H1 (cell line): ENCODE data around the gene PKD1L1. TPM values are rescaled to one million over a fixed set of nuclear protein-coding genes. Genes with fewer than 3 reads are reported as not detected.

Experiments used
- CTCF ChIA-PET: fragments of 300-600 bp; sonication (Branson Sonifier 250); formaldehyde crosslinking; loops from one replicate; lab custom pipeline; 2021; ENCODE audit not compliant: partially characterized antibody; lab: Charles Lee
- POLR2A ChIA-PET: fragments of 300-600 bp; sonication (Branson Sonifier 250); formaldehyde crosslinking; loops from one replicate; lab custom pipeline; 2021; ENCODE audit warnings: inconsistent platforms; ENCODE audit not compliant: partially characterized antibody; lab: Charles Lee
- DNase-seq, 2 experiments: peaks; one replicate each; pipeline versions ENCODE4 v3.0.0 to v3.0.0-alpha.2; 2010 to 2022; ENCODE audit warnings: low spot score in 2 of 2, low read depth in 1 of 2, mixed read lengths in 1 of 2
- FAIRE-seq: peaks from 2 replicates; lab custom pipeline; 2011; peaks lifted over from hg19 to GRCh38; lab: Jason Lieb, UNC
- H2AFZ ChIP-seq: 2 replicates; pipeline ENCODE4 v1.8.1; 2012; ENCODE audit warnings: low read length, inconsistent platforms
- H2AK5ac ChIP-seq: 2 replicates; pipeline ENCODE4 v1.6.1; 2013; ENCODE audit warnings: low read depth, low read length
- H2BK120ac ChIP-seq: replicated peaks from 2 replicates; pipeline ENCODE3; 2013; ENCODE audit warnings: low read depth, low read length, inconsistent platforms
- H2BK12ac ChIP-seq: 2 replicates; pipeline ENCODE4 v1.6.1; 2013; ENCODE audit warnings: low read depth, low read length
- H2BK15ac ChIP-seq: 2 replicates; pipeline ENCODE4 v1.6.1; 2013; ENCODE audit warnings: low read length
- H2BK20ac ChIP-seq: 2 replicates; pipeline ENCODE4 v1.6.1; 2013; ENCODE audit warnings: low read length
- H2BK5ac ChIP-seq: 2 replicates; pipeline ENCODE4 v1.6.1; 2013; ENCODE audit warnings: low read depth, low read length
- H3K14ac ChIP-seq: 2 replicates; pipeline ENCODE4 v1.6.1; 2013; ENCODE audit warnings: inconsistent platforms; ENCODE audit not compliant: insufficient read length
- H3K18ac ChIP-seq: 2 replicates; pipeline ENCODE4 v1.6.1; 2013; ENCODE audit warnings: low read length; ENCODE audit errors: extremely low read depth
- H3K23ac ChIP-seq: 2 replicates; pipeline ENCODE4 v1.6.1; 2013; ENCODE audit warnings: inconsistent platforms; ENCODE audit not compliant: insufficient read length
- H3K23me2 ChIP-seq: 2 replicates; pipeline ENCODE4 v1.6.1; 2013; ENCODE audit warnings: low read depth, low read length
- H3K27ac ChIP-seq: 2 replicates; pipeline ENCODE4 v1.6.1; 2011; ENCODE audit warnings: low read depth, low read length, inconsistent platforms
- H3K27me3 ChIP-seq, 4 experiments: replicated peaks in 1 of 4; 1 replicate in 1 of 4; 2 replicates in 3 of 4; pipeline versions ENCODE4 v1.6.1 to v1.8.1; 2011 to 2013; ENCODE audit warnings: low read length in 3 of 4, mild to moderate bottlenecking in 3 of 4, inconsistent platforms in 2 of 4, mixed read lengths in 2 of 4, moderate library complexity in 1 of 4; ENCODE audit not compliant: control insufficient read depth in 3 of 4, insufficient read depth in 3 of 4; ENCODE audit errors: extremely low read depth in 1 of 4
- H3K36me3 ChIP-seq, 4 experiments: 2 replicates each; pipeline versions ENCODE4 v1.6.1 to v1.8.1; 2011 to 2013; ENCODE audit warnings: mild to moderate bottlenecking in 4 of 4, low read length in 3 of 4, moderate library complexity in 2 of 4, control low read depth in 1 of 4, inconsistent platforms in 1 of 4; ENCODE audit not compliant: insufficient read depth in 4 of 4, control insufficient read depth in 2 of 4
- H3K4ac ChIP-seq: replicated peaks from 2 replicates; pipeline ENCODE3; 2013; ENCODE audit warnings: low read length, low read depth, mixed read lengths, inconsistent platforms; ENCODE audit not compliant: insufficient read length
- H3K4me1 ChIP-seq, 4 experiments: replicated peaks in 1 of 4; 1 replicate in 1 of 4; 2 replicates in 3 of 4; pipeline versions ENCODE4 v1.6.1 to v1.8.1; 2011 to 2013; ENCODE audit warnings: low read length in 3 of 4, inconsistent platforms in 2 of 4, mixed read lengths in 1 of 4; ENCODE audit not compliant: insufficient read depth in 4 of 4, control insufficient read depth in 3 of 4
- H3K4me2 ChIP-seq, 2 experiments: 2 replicates each; pipeline versions ENCODE4 v1.6.1 to v1.8.1; 2011 to 2013; ENCODE audit warnings: low read depth in 2 of 2, low read length in 2 of 2, control low read depth in 1 of 2, inconsistent platforms in 1 of 2, mild to moderate bottlenecking in 1 of 2; ENCODE audit not compliant: insufficient read depth in 1 of 2
- H3K4me3 ChIP-seq, 4 experiments: fragments of 200-600, 300-600 bp in 1 of 4; sonication (generic), shearing (Covaris generic), sonication (Bioruptor Twin) in 1 of 4; 2 replicates each; pipeline versions ENCODE4 v1.5.1 to v1.8.1; 2011 to 2016; ENCODE audit warnings: low read length in 4 of 4, low read depth in 3 of 4, control low read depth in 2 of 4, inconsistent platforms in 2 of 4, mild to moderate bottlenecking in 2 of 4, mixed read lengths in 1 of 4, moderate library complexity in 1 of 4; ENCODE audit not compliant: insufficient read depth in 2 of 4; ENCODE audit errors: extremely low read depth in 1 of 4
- H3K56ac ChIP-seq: replicated peaks from 2 replicates; pipeline ENCODE3; 2013; ENCODE audit warnings: low read depth, mild to moderate bottlenecking, mixed read lengths, low read length, inconsistent platforms; ENCODE audit not compliant: insufficient read length
- H3K79me1 ChIP-seq: 2 replicates; pipeline ENCODE4 v1.6.1; 2013; ENCODE audit warnings: low read depth, low read length, control low read depth
- H3K79me2 ChIP-seq, 2 experiments: 2 replicates each; pipeline versions ENCODE4 v1.6.1 to v1.8.1; 2012 to 2013; ENCODE audit warnings: low read length in 2 of 2, mild to moderate bottlenecking in 2 of 2, inconsistent platforms in 1 of 2; ENCODE audit not compliant: insufficient read depth in 2 of 2, control insufficient read depth in 1 of 2
- H3K9ac ChIP-seq, 4 experiments: replicated peaks in 1 of 4; 1 replicate in 1 of 4; 2 replicates in 3 of 4; pipeline versions ENCODE4 v1.6.1 to v1.8.1; 2011 to 2013; ENCODE audit warnings: low read depth in 3 of 4, low read length in 3 of 4, control low read depth in 2 of 4, mild to moderate bottlenecking in 2 of 4, moderate library complexity in 2 of 4, inconsistent platforms in 1 of 4; ENCODE audit errors: extremely low read depth in 1 of 4
- H3K9me3 ChIP-seq, 2 experiments: 2 replicates each; pipeline versions ENCODE4 v1.6.1 to v1.8.1; 2012 to 2013; ENCODE audit warnings: mild to moderate bottlenecking in 2 of 2, moderate library complexity in 2 of 2, control low read depth in 1 of 2, inconsistent platforms in 1 of 2, low read depth in 1 of 2, low read length in 1 of 2, mixed read lengths in 1 of 2; ENCODE audit not compliant: insufficient read depth in 2 of 2
- H4K20me1 ChIP-seq, 2 experiments: replicated peaks in 1 of 2; 2 replicates each; pipeline versions ENCODE3 to v1.8.1; 2011 to 2013; ENCODE audit warnings: inconsistent platforms in 2 of 2, low read length in 2 of 2, mild to moderate bottlenecking in 1 of 2; ENCODE audit not compliant: insufficient read depth in 2 of 2, control insufficient read depth in 1 of 2
- H4K5ac ChIP-seq: 2 replicates; pipeline ENCODE4 v1.6.1; 2013; ENCODE audit warnings: low read length, low read depth, mixed read lengths, inconsistent platforms; ENCODE audit not compliant: insufficient read length
- H4K8ac ChIP-seq: 2 replicates; pipeline ENCODE4 v1.8.0; 2013; ENCODE audit warnings: mild to moderate bottlenecking, moderate library complexity, low read length, inconsistent platforms; ENCODE audit not compliant: insufficient read depth; ENCODE audit errors: extremely low read depth
- H4K91ac ChIP-seq: replicated peaks from 2 replicates; pipeline ENCODE3; 2013; ENCODE audit warnings: low read length, mixed read lengths, inconsistent platforms; ENCODE audit not compliant: insufficient read length
- BACH1 ChIP-seq: IDR thresholded peaks from 2 replicates; pipeline ENCODE4 v1.6.1; 2012; ENCODE audit warnings: low read length, improper control_type of control experiment
- CTBP2 ChIP-seq: IDR thresholded peaks from 2 replicates; pipeline ENCODE4 v1.7.0; 2011; ENCODE audit warnings: borderline replicate concordance, mild to moderate bottlenecking, moderate library complexity, mixed read lengths, low read length; ENCODE audit not compliant: insufficient read depth, insufficient read length
- FOSL1 ChIP-seq: IDR thresholded peaks from 2 replicates; pipeline ENCODE4 v1.6.1; 2011; ENCODE audit warnings: mild to moderate bottlenecking, low read depth, low read length, moderate library complexity; ENCODE audit not compliant: insufficient read depth
- POLR2AphosphoS5 ChIP-seq: IDR thresholded peaks from 2 replicates; pipeline ENCODE4 v1.6.1; 2011; ENCODE audit warnings: low read depth, low read length
- WGBS, 2 experiments: shearing (Covaris generic) in 1 of 2; methylation state at CpG; one replicate each; pipeline versions ENCODE4 v1.1.6 to v1.1.7; 2013 to 2015; ENCODE audit warnings: low lambda C conversion rate in 2 of 2, mixed read lengths in 2 of 2, inconsistent platforms in 1 of 2, low coverage in 1 of 2, missing lambda C conversion rate in 1 of 2; ENCODE audit not compliant: insufficient replicate concordance in 2 of 2, insufficient coverage in 1 of 2, insufficient read length in 1 of 2; ENCODE audit errors: extremely low coverage in 1 of 2, missing lambda C conversion rate in 1 of 2; 5-methylcytosine and 5-hydroxymethylcytosine counted together
- polyA plus RNA-seq, 7 experiments: library from polyadenylated mRNA; depleted of rRNA in 3 of 7; stranded (reverse) in 5 of 7; unstranded in 2 of 7; fragments of >200 nt in 5 of 7; fragments of 200-250 nt in 2 of 7; gene quantifications; 1 replicate in 5 of 7; 2 replicates in 1 of 7; 4 replicates in 1 of 7; pipeline versions ENCODE4 v1.2.1 to v1.2.3, GENCODE V29; 2011 to 2013; ENCODE audit warnings: missing spikeins in 2 of 7, mixed read lengths in 2 of 7
- total RNA-seq: library from RNA; stranded (reverse); fragmentation: NEBNext Ultra II Directional; extraction: Animal tissue kit (Norgen Biotek cat#: 25700); gene quantifications from 2 replicates; pipeline ENCODE4 v1.2.1, GENCODE V29; 2021
- TF ChIP-seq, protein P1 (sequence below): IDR thresholded peaks from 2 replicates; pipeline ENCODE4 v1.6.1; 2011; ENCODE audit warnings: low read depth, mild to moderate bottlenecking, low read length; ENCODE audit not compliant: insufficient read depth

PKD1L1 gene
- total and polyA plus RNA-seq, 2 of the 8 experiments (the other 6 are each of a cell fraction or from before 2014, with no cell fraction given) = 0.22 to 0.35 TPM

DNA sequence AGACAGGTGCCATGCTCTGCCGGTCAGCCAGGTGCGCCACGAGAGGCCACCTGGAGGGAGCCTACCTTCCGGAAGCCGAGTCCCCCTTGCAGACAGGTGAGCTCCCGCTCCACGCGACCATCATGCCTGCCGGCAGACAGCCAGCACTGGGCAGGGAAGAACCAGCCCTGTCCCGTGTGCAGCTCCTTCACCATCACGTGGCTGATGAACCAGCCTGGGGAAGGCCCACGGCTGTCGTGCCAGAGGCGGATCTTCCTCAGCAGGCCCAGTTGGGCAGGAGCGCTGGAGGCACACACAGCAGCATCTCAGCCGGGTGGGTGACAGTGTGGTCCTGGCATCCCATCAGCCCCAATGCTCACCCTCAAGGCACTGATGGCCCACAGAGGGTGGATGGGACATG, 108.9 kb downstream of the PKD1L1 start:
- no peak overlapping the region for H2BK15ac ChIP-seq
- no peak overlapping the region for H2BK20ac ChIP-seq
- H3K4me2 ChIP-seq = no peak overlapping the region
- no peak overlapping the region for H3K4ac ChIP-seq
- H3K79me2 ChIP-seq = no peaks in the 10 kb centered on the region
- no peak overlapping the region for H4K91ac ChIP-seq
- H2BK5ac ChIP-seq = no peak overlapping the region; the same call in 1 of the 2 replicates
- ChIA-PET CTCF (interaction anchor here (0.9 to 1.5 kb wide), 3 partner anchors 13 to 573 kb away, joined by 3 to 4 read pairs (median 3); no protein-coding TSS in a partner anchor), POLR2A (no interaction called here)
- no peaks in the 10 kb centered on the region for H3K36me3 ChIP-seq
- no peak overlapping the region for H3K14ac ChIP-seq
- peak in 1 of 2 experiments; percentile 37 for DNase-seq
- TF ChIP-seq BACH1 (no peak), FOSL1 (no peak), CTBP2 (no peak), POLR2AphosphoS5 (no peak)
- TF ChIP-seq, protein P1, sequence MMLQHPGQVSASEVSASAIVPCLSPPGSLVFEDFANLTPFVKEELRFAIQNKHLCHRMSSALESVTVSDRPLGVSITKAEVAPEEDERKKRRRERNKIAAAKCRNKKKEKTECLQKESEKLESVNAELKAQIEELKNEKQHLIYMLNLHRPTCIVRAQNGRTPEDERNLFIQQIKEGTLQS = no peak
- H3K56ac ChIP-seq = no peak overlapping the region
- H3K23ac ChIP-seq = no peak overlapping the region
- no peak overlapping the region for H3K27ac ChIP-seq
- no peak overlapping the region for H3K4me3 ChIP-seq
- no peak overlapping the region for H2BK120ac ChIP-seq
- no peak overlapping the region for H2AFZ ChIP-seq
- H3K9me3 ChIP-seq = no peaks in the 10 kb centered on the region
- FAIRE-seq = no peak
- no peak overlapping the region for H3K9ac ChIP-seq
- no peak overlapping the region for H3K18ac ChIP-seq
- H4K5ac ChIP-seq = no peak overlapping the region
- no peaks in the 10 kb centered on the region for H3K27me3 ChIP-seq
- no peak overlapping the region; the same call in 1 of the 2 replicates for H4K8ac ChIP-seq
- no peaks in the 10 kb centered on the region for H3K4me1 ChIP-seq
- H2AK5ac ChIP-seq = no peak overlapping the region
- H3K23me2 ChIP-seq = no peaks in the 10 kb centered on the region
- H2BK12ac ChIP-seq = no peak overlapping the region
- peaks cover 0 to 2% of the 10 kb centered on the region in 2 experiments for H4K20me1 ChIP-seq
- no peaks in the 10 kb centered on the region for H3K79me1 ChIP-seq
- WGBS, 2 experiments = 90% methylated on average over 16 of the region's 16 CpGs; no CpG with 5 or more reads in 1 of the 2 experiments
